NT2/D1 (cell line): ENCODE results near the gene ATG16L1.

Experiments used
- DNase-seq: peaks from one replicate; pipeline ENCODE4 v3.0.0-alpha.2; 2011; ENCODE audit warnings: low read depth, low spot score
- H3K27me3 ChIP-seq: 2 replicates; pipeline ENCODE4 v1.6.0; 2011; ENCODE audit warnings: mild to moderate bottlenecking; ENCODE audit not compliant: insufficient read length, insufficient read depth
- H3K36me3 ChIP-seq: 2 replicates; pipeline ENCODE4 v1.6.1; 2011; ENCODE audit warnings: mild to moderate bottlenecking, low read length, mixed read lengths; ENCODE audit not compliant: insufficient read depth, insufficient read length
- H3K4me1 ChIP-seq: 2 replicates; pipeline ENCODE4 v1.5.1; 2011; ENCODE audit not compliant: insufficient read depth, insufficient read length
- H3K4me3 ChIP-seq: 2 replicates; pipeline ENCODE4 v1.5.1; 2011; ENCODE audit warnings: low read depth; ENCODE audit not compliant: insufficient read length
- H3K9ac ChIP-seq: 2 replicates; pipeline ENCODE4 v1.6.0; 2011; ENCODE audit warnings: low read depth; ENCODE audit not compliant: insufficient read length
- H3K9me3 ChIP-seq: 2 replicates; pipeline ENCODE4 v1.5.1; 2011; ENCODE audit warnings: mild to moderate bottlenecking, low read length; ENCODE audit not compliant: insufficient read depth
- SUZ12 ChIP-seq: IDR thresholded peaks from 2 replicates; pipeline ENCODE4 v1.6.1; 2011; ENCODE audit not compliant: insufficient read length, insufficient read depth; ENCODE audit errors: extremely low read depth
- YY1 ChIP-seq: IDR thresholded peaks from 2 replicates; pipeline ENCODE4 v1.6.1; 2011; ENCODE audit not compliant: insufficient read length, insufficient read depth
- ZNF274 ChIP-seq: IDR thresholded peaks from 2 replicates; pipeline ENCODE4 v1.6.1; 2011; ENCODE audit warnings: mild to moderate bottlenecking, low read depth, low read length

ATG16L1 gene

GRCh38 chr2:233261819-233262555 is 10.5 kb downstream of the ATG16L1 start:
- Histone ChIP-seq H3K36me3 (peaks cover 93% of the 10 kb centered on the region), H3K9ac (no peak overlapping the region), H3K4me1 (no peaks in the 10 kb centered on the region), H3K27me3 (no peaks in the 10 kb centered on the region), H3K9me3 (no peaks in the 10 kb centered on the region), H3K4me3 (no peak overlapping the region)
- no peak for DNase-seq
- no peak for TF ChIP-seq ZNF274
- TF ChIP-seq SUZ12, result no peak
- no peak for TF ChIP-seq YY1

GRCh38 chr2:233262562-233262961 is 11.1 kb downstream of the ATG16L1 start:
- Histone ChIP-seq H3K9ac (no peak overlapping the region), H3K27me3 (no peaks in the 10 kb centered on the region), H3K4me1 (no peaks in the 10 kb centered on the region), H3K4me3 (no peak overlapping the region), H3K9me3 (no peaks in the 10 kb centered on the region), H3K36me3 (peaks cover 93% of the 10 kb centered on the region)
- TF ChIP-seq SUZ12, result no peak
- no peak for TF ChIP-seq ZNF274
- TF ChIP-seq YY1, result no peak
- DNase-seq, result no peak

GRCh38 chr2:233263045-233263570 is 11.6 kb downstream of the ATG16L1 start:
- no peak for DNase-seq
- Histone ChIP-seq H3K4me3 (no peak overlapping the region), H3K36me3 (peaks cover 96% of the 10 kb centered on the region), H3K4me1 (no peaks in the 10 kb centered on the region), H3K9ac (no peak overlapping the region), H3K27me3 (no peaks in the 10 kb centered on the region), H3K9me3 (no peaks in the 10 kb centered on the region)
- TF ChIP-seq ZNF274, result no peak
- TF ChIP-seq YY1, result no peak
- TF ChIP-seq SUZ12, result no peak

- DNase-seq, result no peak
- Histone ChIP-seq H3K4me1 (no peaks in the 10 kb centered on the region), H3K4me3 (no peak overlapping the region), H3K27me3 (no peaks in the 10 kb centered on the region), H3K36me3 (peaks cover 96% of the 10 kb centered on the region), H3K9me3 (no peaks in the 10 kb centered on the region), H3K9ac (no peak overlapping the region)
- TF ChIP-seq YY1, result no peak
These were observed 13.2 kb downstream of the ATG16L1 start for GRCh38 chr2:233264667-233265066.

- DNase-seq, result no peak
These were observed 14.5 kb downstream of the ATG16L1 start for GRCh38 chr2:233265899-233266431.

GRCh38 chr2:233266481-233266880 is 15.0 kb downstream of the ATG16L1 start:
- H3K4me1 ChIP-seq, result no peaks in the 10 kb centered on the region
- H3K4me3 ChIP-seq, result no peak overlapping the region
- H3K27me3 ChIP-seq, result no peaks in the 10 kb centered on the region
- no peak for DNase-seq
- TF ChIP-seq YY1 (no peak), ZNF274 (no peak), SUZ12 (no peak)
- H3K9me3 ChIP-seq, result no peaks in the 10 kb centered on the region
- H3K36me3 ChIP-seq, result peaks cover 95% of the 10 kb centered on the region
- H3K9ac ChIP-seq, result no peak overlapping the region

More at GRCh38 chr2:233265899-233266431, 14.5 kb downstream of the ATG16L1 start:
- no peaks in the 10 kb centered on the region for H3K27me3 ChIP-seq
- H3K9me3 ChIP-seq, result no peaks in the 10 kb centered on the region
- TF ChIP-seq ZNF274 (no peak), SUZ12 (no peak), YY1 (no peak)
- H3K36me3 ChIP-seq, result peaks cover 96% of the 10 kb centered on the region
- no peaks in the 10 kb centered on the region for H3K4me1 ChIP-seq
- no peak overlapping the region for H3K4me3 ChIP-seq
- no peak overlapping the region for H3K9ac ChIP-seq

GRCh38 chr2:233267516-233268245 is 16.2 kb downstream of the ATG16L1 start:
- peaks cover 95% of the 10 kb centered on the region for H3K36me3 ChIP-seq
- H3K4me1 ChIP-seq, result no peaks in the 10 kb centered on the region
- no peaks in the 10 kb centered on the region for H3K9me3 ChIP-seq
- no peak for DNase-seq
- no peak overlapping the region for H3K4me3 ChIP-seq
- no peak overlapping the region for H3K9ac ChIP-seq
- TF ChIP-seq YY1 (no peak), SUZ12 (no peak), ZNF274 (no peak)
- H3K27me3 ChIP-seq, result no peaks in the 10 kb centered on the region
